CD8-positive, alpha-beta memory T cell (primary cell): Measurements from ENCODE around the gene SESN1. TPM values are rescaled to one million over a fixed set of nuclear protein-coding genes. Genes with fewer than 3 reads are reported as not detected.

ENCODE experiments used
- CTCF ChIA-PET: fragments of 350-600 bp; sonication (Branson Sonifier 250); formaldehyde crosslinking; loops from one replicate; lab custom pipeline; 2021; ENCODE audit warnings: antibody characterized with exemption; lab: Charles Lee
- POLR2A ChIA-PET: fragments of 350-600 bp; sonication (Branson Sonifier 250); formaldehyde crosslinking; loops from one replicate; lab custom pipeline; 2021; ENCODE audit warnings: antibody characterized with exemption; lab: Charles Lee
- DNase-seq, 5 donors: peaks; one replicate each; pipeline versions ENCODE4 v3.0.0 to v3.0.0-alpha.2; 2020 to 2022; ENCODE audit warnings: mixed read lengths in 1 of 5
- H3K27ac ChIP-seq: one replicate; pipeline ENCODE4 v1.7.0; 2013; ENCODE audit warnings: low read depth, mild to moderate bottlenecking, low read length, moderate library complexity
- H3K27me3 ChIP-seq: 2 replicates; pipeline ENCODE4 v1.7.0; 2013; ENCODE audit warnings: low read length, mild to moderate bottlenecking; ENCODE audit not compliant: insufficient read depth, poor library complexity, severe bottlenecking
- H3K36me3 ChIP-seq: 2 replicates; pipeline ENCODE4 v1.7.0; 2013; ENCODE audit warnings: mild to moderate bottlenecking, low read length, moderate library complexity; ENCODE audit not compliant: insufficient read depth
- H3K4me1 ChIP-seq: 2 replicates; pipeline ENCODE4 v1.7.0; 2013; ENCODE audit warnings: mild to moderate bottlenecking, low read length, moderate library complexity; ENCODE audit not compliant: insufficient read depth
- H3K4me3 ChIP-seq: 2 replicates; pipeline ENCODE4 v1.7.0; 2013; ENCODE audit warnings: mild to moderate bottlenecking, low read length
- H3K9me3 ChIP-seq: 2 replicates; pipeline ENCODE4 v1.7.0; 2013; ENCODE audit warnings: mild to moderate bottlenecking, low read length
- H3K27ac Mint-ChIP-seq, 8 donors: one replicate each; pipeline ENCODE4 v1.8.0; 2020 to 2021; ENCODE audit warnings: mixed read lengths in 8 of 8, mild to moderate bottlenecking in 6 of 8, inconsistent platforms in 3 of 8, moderate library complexity in 3 of 8
- H3K27me3 Mint-ChIP-seq, 2 donors: one replicate each; pipeline ENCODE4 v1.8.0; 2020 to 2021; ENCODE audit warnings: mixed read lengths in 2 of 2, mild to moderate bottlenecking in 1 of 2, moderate library complexity in 1 of 2
- H3K36me3 Mint-ChIP-seq, 3 donors: one replicate each; pipeline ENCODE4 v1.8.0; 2020 to 2021; ENCODE audit warnings: mixed read lengths in 3 of 3, inconsistent platforms in 1 of 3, mild to moderate bottlenecking in 1 of 3
- H3K4me1 Mint-ChIP-seq, 3 donors: one replicate each; pipeline ENCODE4 v1.8.0; 2020 to 2021; ENCODE audit warnings: mixed read lengths in 3 of 3, inconsistent platforms in 1 of 3, mild to moderate bottlenecking in 1 of 3
- H3K4me3 Mint-ChIP-seq, 7 donors: one replicate each; pipeline ENCODE4 v1.8.0; 2020 to 2021; ENCODE audit warnings: mixed read lengths in 7 of 7, mild to moderate bottlenecking in 6 of 7, moderate library complexity in 4 of 7, inconsistent platforms in 2 of 7
- H3K9me3 Mint-ChIP-seq, 5 donors: one replicate each; pipeline ENCODE4 v1.8.0; 2020 to 2022; ENCODE audit warnings: mixed read lengths in 5 of 5, mild to moderate bottlenecking in 3 of 5, moderate library complexity in 2 of 5, inconsistent platforms in 1 of 5
- polyA plus RNA-seq: library from polyadenylated mRNA; unstranded; fragments of 300-500 nt; fragmentation: Illumina TruSeq; gene quantifications from one replicate; pipeline ENCODE4 v1.2.3, GENCODE V29; 2021
- total RNA-seq, 2 experiments: library from RNA; stranded (reverse); gene quantifications; one replicate each; pipeline ENCODE4 v1.2.3, GENCODE V29; 2021

SESN1 gene
- total and polyA plus RNA-seq, 3 experiments from 2014 or later: 20.2 to 39.2 (median 22.0) TPM

GRCh38 chr6:109059153-109059552, 35.5 kb downstream of the SESN1 start:
- Mint-ChIP-seq H3K27ac (peak overlapping the region; percentile 80 to 97 (median 90)), H3K36me3 (peaks cover 0 to 10% (median 2%) of the 10 kb centered on the region in 3 donors), H3K4me3 (peak overlapping the region in 1 of 7 donors; percentile 60), H3K27me3 (no peaks in the 10 kb centered on the region), H3K4me1 (peaks cover 55 to 77% (median 57%) of the 10 kb centered on the region in 3 donors), H3K9me3 (no peaks in the 10 kb centered on the region)
- Histone ChIP-seq H3K36me3 (no peaks in the 10 kb centered on the region), H3K9me3 (no peaks in the 10 kb centered on the region), H3K4me3 (no peak overlapping the region), H3K27me3 (no peaks in the 10 kb centered on the region), H3K27ac (no peak overlapping the region), H3K4me1 (peaks cover 31% of the 10 kb centered on the region)
- POLR2A ChIA-PET: no interaction called here
- CTCF ChIA-PET: interaction anchor here (0.8 to 1.2 kb wide), 4 partner anchors 13 to 97 kb away, joined by 3 to 4 read pairs (median 4); no protein-coding TSS in a partner anchor
- no peak for DNase-seq

GRCh38 chr6:109058620-109059019, 36.0 kb downstream of the SESN1 start:
- Mint-ChIP-seq H3K9me3 (no peaks in the 10 kb centered on the region), H3K4me1 (peaks cover 52 to 74% (median 53%) of the 10 kb centered on the region in 3 donors), H3K36me3 (peaks cover 0 to 10% (median 2%) of the 10 kb centered on the region in 3 donors), H3K27me3 (no peaks in the 10 kb centered on the region), H3K4me3 (peak overlapping the region in 2 of 7 donors; percentile 3 to 49), H3K27ac (peak overlapping the region; percentile 70 to 97 (median 90))
- ChIA-PET POLR2A (no interaction called here), CTCF (interaction anchor here (1.0 to 1.2 kb wide), 3 partner anchors 13 to 97 kb away, joined by 3 to 4 read pairs (median 4); no protein-coding TSS in a partner anchor)
- Histone ChIP-seq H3K36me3 (no peaks in the 10 kb centered on the region), H3K4me1 (peaks cover 31% of the 10 kb centered on the region), H3K9me3 (no peaks in the 10 kb centered on the region), H3K27ac (no peak overlapping the region), H3K4me3 (no peak overlapping the region), H3K27me3 (no peaks in the 10 kb centered on the region)
- DNase-seq: no peak

GRCh38 chr6:109056661-109057060, 38.0 kb downstream of the SESN1 start:
- ChIA-PET POLR2A (interaction anchor here (1.2 kb wide), 1 partner anchor 161 kb away, joined by 3 read pairs; no protein-coding TSS in a partner anchor), CTCF (interaction anchor here (1.2 to 2.1 kb wide), 2 partner anchors 17 to 129 kb away, joined by 3 to 6 read pairs; no protein-coding TSS in a partner anchor)
- H3K27ac Mint-ChIP-seq: peak overlapping the region in 6 of 8 donors; percentile 5 to 90 (median 28)
- Histone ChIP-seq H3K4me1 (peaks cover 22% of the 10 kb centered on the region), H3K4me3 (no peak overlapping the region), H3K27ac (no peak overlapping the region), H3K27me3 (no peaks in the 10 kb centered on the region), H3K36me3 (no peaks in the 10 kb centered on the region), H3K9me3 (no peaks in the 10 kb centered on the region)
- H3K9me3 Mint-ChIP-seq: no peaks in the 10 kb centered on the region
- no peak overlapping the region for H3K4me3 Mint-ChIP-seq
- H3K4me1 Mint-ChIP-seq: peaks cover 45 to 74% (median 51%) of the 10 kb centered on the region in 3 donors
- H3K36me3 Mint-ChIP-seq: peaks cover 0 to 10% (median 0%) of the 10 kb centered on the region in 3 donors
- no peak for DNase-seq
- no peaks in the 10 kb centered on the region for H3K27me3 Mint-ChIP-seq

GRCh38 chr6:109055771-109056235, 38.8 kb downstream of the SESN1 start:
- CTCF ChIA-PET: interaction anchor here (0.7 to 2.1 kb wide), 3 partner anchors 18 to 129 kb away, joined by 3 to 6 read pairs (median 3); no protein-coding TSS in a partner anchor
- POLR2A ChIA-PET: interaction anchor here (1.2 kb wide), 1 partner anchor 160 kb away, joined by 3 read pairs; no protein-coding TSS in a partner anchor
- Histone ChIP-seq H3K27ac (no peak overlapping the region), H3K4me3 (no peak overlapping the region), H3K4me1 (peaks cover 26% of the 10 kb centered on the region), H3K9me3 (no peaks in the 10 kb centered on the region), H3K27me3 (no peaks in the 10 kb centered on the region), H3K36me3 (no peaks in the 10 kb centered on the region)
- Mint-ChIP-seq H3K4me1 (peaks cover 47 to 77% (median 53%) of the 10 kb centered on the region in 3 donors), H3K27me3 (no peaks in the 10 kb centered on the region), H3K36me3 (peaks cover 0 to 10% (median 0%) of the 10 kb centered on the region in 3 donors), H3K27ac (peak overlapping the region in 1 of 8 donors; percentile 25), H3K9me3 (no peaks in the 10 kb centered on the region), H3K4me3 (no peak overlapping the region)
- DNase-seq: no peak

GRCh38 chr6:109053336-109053735, 41.3 kb downstream of the SESN1 start:
- H3K36me3 Mint-ChIP-seq: peaks cover 0 to 14% (median 0%) of the 10 kb centered on the region in 3 donors
- Histone ChIP-seq H3K4me1 (peaks cover 17% of the 10 kb centered on the region), H3K4me3 (no peak overlapping the region), H3K27me3 (no peaks in the 10 kb centered on the region), H3K9me3 (no peaks in the 10 kb centered on the region), H3K36me3 (no peaks in the 10 kb centered on the region), H3K27ac (no peak overlapping the region)
- CTCF ChIA-PET: interaction anchor here (1.0 kb wide), 1 partner anchor 15 kb away, joined by 3 read pairs; no protein-coding TSS in a partner anchor
- no peaks in the 10 kb centered on the region for H3K9me3 Mint-ChIP-seq
- POLR2A ChIA-PET: no interaction called here
- DNase-seq: no peak
- H3K4me3 Mint-ChIP-seq: no peak overlapping the region
- no peaks in the 10 kb centered on the region for H3K27me3 Mint-ChIP-seq
- H3K4me1 Mint-ChIP-seq: peaks cover 41 to 72% (median 51%) of the 10 kb centered on the region in 3 donors
- H3K27ac Mint-ChIP-seq: no peak overlapping the region

- no peak overlapping the region for H3K4me3 Mint-ChIP-seq
- H3K27me3 ChIP-seq: no peaks in the 10 kb centered on the region
- no peak overlapping the region for H3K27ac Mint-ChIP-seq
- H3K36me3 ChIP-seq: no peaks in the 10 kb centered on the region
- H3K27ac ChIP-seq: no peak overlapping the region
- H3K4me1 ChIP-seq: peaks cover 21% of the 10 kb centered on the region
- DNase-seq: no peak
- H3K4me1 Mint-ChIP-seq: peaks cover 44 to 74% (median 54%) of the 10 kb centered on the region in 3 donors
- no peak overlapping the region for H3K4me3 ChIP-seq
- no peaks in the 10 kb centered on the region for H3K27me3 Mint-ChIP-seq
- H3K9me3 Mint-ChIP-seq: no peaks in the 10 kb centered on the region
- ChIA-PET POLR2A (no interaction called here), CTCF (interaction anchor here (1.0 kb wide), 1 partner anchor 15 kb away, joined by 3 read pairs; no protein-coding TSS in a partner anchor)
- H3K36me3 Mint-ChIP-seq: peaks cover 0 to 14% (median 0%) of the 10 kb centered on the region in 3 donors
- H3K9me3 ChIP-seq: no peaks in the 10 kb centered on the region
Measured at GRCh38 chr6:109052852-109053251, 41.8 kb downstream of the SESN1 start.

GRCh38 chr6:109052018-109052651, 42.5 kb downstream of the SESN1 start:
- H3K9me3 ChIP-seq: no peaks in the 10 kb centered on the region
- ChIA-PET CTCF (interaction anchor here (1.0 kb wide), 1 partner anchor 14 kb away, joined by 3 read pairs; no protein-coding TSS in a partner anchor), POLR2A (interaction anchor here (1.6 kb wide), 1 partner anchor 43 kb away, joined by 5 read pairs; no protein-coding TSS in a partner anchor)
- peak overlapping the region in 1 of 8 donors; percentile 68 for H3K27ac Mint-ChIP-seq
- no peaks in the 10 kb centered on the region for H3K27me3 Mint-ChIP-seq
- H3K9me3 Mint-ChIP-seq: no peaks in the 10 kb centered on the region
- H3K36me3 Mint-ChIP-seq: peaks cover 0 to 11% (median 0%) of the 10 kb centered on the region in 3 donors
- H3K4me3 ChIP-seq: no peak overlapping the region
- H3K4me3 Mint-ChIP-seq: peak overlapping the region in 1 of 7 donors; percentile 12
- H3K27me3 ChIP-seq: no peaks in the 10 kb centered on the region
- no peak for DNase-seq
- peaks cover 21% of the 10 kb centered on the region for H3K4me1 ChIP-seq
- H3K36me3 ChIP-seq: no peaks in the 10 kb centered on the region
- no peak overlapping the region for H3K27ac ChIP-seq
- H3K4me1 Mint-ChIP-seq: peaks cover 44 to 68% (median 48%) of the 10 kb centered on the region in 3 donors
